K562 treated with DMSO at 1 percent for 48 hours (cell line): ENCODE results near the gene BSND. TPM values are rescaled to one million over a fixed set of nuclear protein-coding genes. Genes with fewer than 3 reads are reported as not detected.

Experiments used
- total RNA-seq: library from RNA; unstranded; fragments of 300-600 nt; gene quantifications from 2 replicates; pipeline ENCODE4 v1.2.3, GENCODE V29; 2022; ENCODE audit warnings: low replicate concordance; ENCODE audit errors: extremely low read depth

The BSND gene
- not detected in 2 replicates for total RNA-seq

DNA sequence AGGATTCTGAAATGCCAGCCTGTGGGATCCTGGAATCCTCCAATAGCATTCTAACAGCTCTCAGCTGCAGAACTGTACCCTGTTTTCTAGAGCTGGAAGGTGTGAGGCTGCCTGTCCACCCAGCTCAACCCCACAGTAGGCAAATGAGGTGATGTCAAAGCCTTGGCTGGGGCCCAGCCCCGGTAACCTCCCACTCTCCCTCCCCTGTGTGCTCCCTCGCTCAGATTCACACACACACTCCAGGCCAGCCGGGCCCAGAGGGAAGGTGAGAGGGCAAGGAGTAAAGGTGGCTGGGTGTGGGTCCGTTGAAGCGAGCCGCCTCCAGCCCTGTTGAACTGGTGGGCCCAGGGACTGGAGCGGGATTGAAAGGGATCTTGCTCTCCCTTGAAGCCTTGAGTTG lies at the start of gene BSND:
Gene BSND (plus strand): TSS at position 257 of the 400 bp plus-strand sequence. CDS start 254 bp downstream, outside the sequence.

DNA sequence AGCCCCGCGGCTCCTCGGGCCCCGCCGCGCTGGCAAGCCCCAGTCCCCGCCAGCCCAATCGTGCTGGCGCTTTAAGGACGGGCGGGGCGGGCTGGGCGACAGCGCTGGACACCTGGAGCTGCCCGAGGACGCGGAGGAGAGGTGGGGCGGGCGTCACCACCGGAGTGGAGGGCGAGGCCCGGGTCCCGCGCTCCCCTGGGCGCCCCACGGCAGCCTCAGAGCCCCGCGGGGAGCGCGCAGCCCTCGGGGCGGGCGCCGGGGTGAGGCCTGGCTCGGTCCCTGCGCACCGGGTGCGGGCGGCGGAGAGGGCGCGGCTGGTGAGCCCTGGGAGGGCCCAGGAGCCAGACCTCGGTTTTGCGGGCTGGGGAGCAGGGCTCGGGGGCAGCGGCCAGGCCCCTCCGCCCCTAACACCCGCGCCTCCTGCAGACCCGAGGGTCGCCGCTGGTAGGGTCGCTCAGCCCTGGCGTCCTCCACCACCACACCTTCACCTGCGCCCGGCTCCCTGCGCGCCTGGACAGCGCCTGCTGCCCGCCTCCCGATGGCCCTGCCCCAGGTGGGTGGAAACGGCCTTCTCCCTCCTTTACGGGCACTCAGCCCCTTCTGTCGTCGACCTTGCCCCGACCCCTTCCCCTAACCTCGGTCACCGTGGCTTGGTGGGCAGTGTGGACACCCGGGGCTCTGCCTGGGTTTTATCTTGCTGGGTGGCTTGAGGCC lies 18.0 kb upstream of the BSND start, which contains the start of gene TMEM61:
Gene TMEM61 (plus strand): TSS at position 101 of the 714 bp plus-strand sequence. CDS start 438 bp downstream, at position 539.

DNA sequence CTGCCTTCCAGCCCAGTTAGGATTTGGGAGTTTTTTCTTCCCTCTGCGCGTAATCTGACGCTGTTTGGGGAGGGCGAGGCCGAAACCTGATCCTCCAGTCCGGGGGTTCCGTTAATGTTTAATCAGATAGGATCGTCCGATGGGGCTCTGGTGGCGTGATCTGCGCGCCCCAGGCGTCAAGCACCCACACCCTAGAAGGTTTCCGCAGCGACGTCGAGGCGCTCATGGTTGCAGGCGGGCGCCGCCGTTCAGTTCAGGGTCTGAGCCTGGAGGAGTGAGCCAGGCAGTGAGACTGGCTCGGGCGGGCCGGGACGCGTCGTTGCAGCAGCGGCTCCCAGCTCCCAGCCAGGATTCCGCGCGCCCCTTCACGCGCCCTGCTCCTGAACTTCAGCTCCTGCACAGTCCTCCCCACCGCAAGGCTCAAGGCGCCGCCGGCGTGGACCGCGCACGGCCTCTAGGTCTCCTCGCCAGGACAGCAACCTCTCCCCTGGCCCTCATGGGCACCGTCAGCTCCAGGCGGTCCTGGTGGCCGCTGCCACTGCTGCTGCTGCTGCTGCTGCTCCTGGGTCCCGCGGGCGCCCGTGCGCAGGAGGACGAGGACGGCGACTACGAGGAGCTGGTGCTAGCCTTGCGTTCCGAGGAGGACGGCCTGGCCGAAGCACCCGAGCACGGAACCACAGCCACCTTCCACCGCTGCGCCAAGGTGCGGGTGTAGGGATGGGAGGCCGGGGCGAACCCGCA lies 40.8 kb downstream of the BSND start, which contains the start of gene PCSK9:
Gene PCSK9 (plus strand): TSS at position 207 of the 741 bp plus-strand sequence. CDS start 290 bp downstream, at position 497.

Other genes with a start within 250 kb of the BSND start
- not detected in 2 replicates for gene PARS2, start 234.4 kb upstream of the BSND start, total RNA-seq
- gene TTC22, start 197.6 kb upstream of the BSND start, total RNA-seq = not detected in 2 replicates
- gene DHCR24, start 111.7 kb upstream of the BSND start, total RNA-seq = 188 TPM in 1 of 2 replicates, not detected in the other
- not detected in 2 replicates for gene TMEM61, start 18.3 kb upstream of the BSND start, total RNA-seq
- gene PCSK9, start 40.6 kb downstream of the BSND start, total RNA-seq = not detected in 2 replicates
- not detected in 2 replicates for gene USP24, start 216.4 kb downstream of the BSND start, total RNA-seq